Measurements from ENCODE around the gene MSL3B.

MSL3B gene

GRCh38 chr2:233821709-233822100 is 46.5 kb downstream of the MSL3B start:
- no peak overlapping the region for H3K4me2 ChIP-seq (ENCODE audit: low read length)
- H3F3A ChIP-seq (ENCODE audit: insufficient read depth, low read length, poor library complexity, severe bottlenecking) = no peaks in the 10 kb centered on the region
- H3K9me3 ChIP-seq (ENCODE audit: low read length) = no peaks in the 10 kb centered on the region
- no peaks in the 10 kb centered on the region for H3K27me3 ChIP-seq (ENCODE audit: insufficient read depth, low read depth, low read length)
- no peak overlapping the region for H3K4me3 ChIP-seq (ENCODE audit: low read length)
- H4K20me1 ChIP-seq (ENCODE audit: insufficient read depth) = no peaks in the 10 kb centered on the region
- TF ChIP-seq, protein P1, sequence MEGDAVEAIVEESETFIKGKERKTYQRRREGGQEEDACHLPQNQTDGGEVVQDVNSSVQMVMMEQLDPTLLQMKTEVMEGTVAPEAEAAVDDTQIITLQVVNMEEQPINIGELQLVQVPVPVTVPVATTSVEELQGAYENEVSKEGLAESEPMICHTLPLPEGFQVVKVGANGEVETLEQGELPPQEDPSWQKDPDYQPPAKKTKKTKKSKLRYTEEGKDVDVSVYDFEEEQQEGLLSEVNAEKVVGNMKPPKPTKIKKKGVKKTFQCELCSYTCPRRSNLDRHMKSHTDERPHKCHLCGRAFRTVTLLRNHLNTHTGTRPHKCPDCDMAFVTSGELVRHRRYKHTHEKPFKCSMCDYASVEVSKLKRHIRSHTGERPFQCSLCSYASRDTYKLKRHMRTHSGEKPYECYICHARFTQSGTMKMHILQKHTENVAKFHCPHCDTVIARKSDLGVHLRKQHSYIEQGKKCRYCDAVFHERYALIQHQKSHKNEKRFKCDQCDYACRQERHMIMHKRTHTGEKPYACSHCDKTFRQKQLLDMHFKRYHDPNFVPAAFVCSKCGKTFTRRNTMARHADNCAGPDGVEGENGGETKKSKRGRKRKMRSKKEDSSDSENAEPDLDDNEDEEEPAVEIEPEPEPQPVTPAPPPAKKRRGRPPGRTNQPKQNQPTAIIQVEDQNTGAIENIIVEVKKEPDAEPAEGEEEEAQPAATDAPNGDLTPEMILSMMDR (IDR thresholded peaks at IDR 0.05; ENCODE audit: poor library complexity, severe bottlenecking) = no peak
- TF ChIP-seq EZH2 (IDR thresholded peaks at IDR 0.05; ENCODE audit: borderline replicate concordance, insufficient read depth, low read length, poor library complexity, severe bottlenecking) (no peak), EP300 (conservative IDR thresholded peaks at IDR 0.05; ENCODE audit: poor library complexity, severe bottlenecking) (no peak), POLR2AphosphoS5 (IDR thresholded peaks at IDR 0.05) (no peak)
- H3K36me3 ChIP-seq (ENCODE audit: insufficient read depth, low read length) = no peaks in the 10 kb centered on the region
- no peaks in the 10 kb centered on the region for H3K9me2 ChIP-seq (ENCODE audit: insufficient read depth, low read length)
- no peaks in the 10 kb centered on the region for H3K79me2 ChIP-seq (replicated peaks; ENCODE audit: insufficient read depth, low read length)
- H3K9ac ChIP-seq (ENCODE audit: low read length) = no peak overlapping the region
- no peak overlapping the region for H3K27ac ChIP-seq (ENCODE audit: low read length)
- no peak overlapping the region for H2AFZ ChIP-seq (ENCODE audit: low read depth, low read length)

- no peaks in the 10 kb centered on the region for H3K9me3 ChIP-seq (ENCODE audit: low read length)
- no peak overlapping the region for H3K27ac ChIP-seq (ENCODE audit: low read length)
- H3K4me2 ChIP-seq (ENCODE audit: low read length) = no peak overlapping the region
- H3K27me3 ChIP-seq (ENCODE audit: insufficient read depth, low read depth, low read length) = no peaks in the 10 kb centered on the region
- no peaks in the 10 kb centered on the region for H4K20me1 ChIP-seq (ENCODE audit: insufficient read depth)
- no peak overlapping the region for H3K4me3 ChIP-seq (ENCODE audit: low read length)
- no peaks in the 10 kb centered on the region for H3F3A ChIP-seq (ENCODE audit: insufficient read depth, low read length, poor library complexity, severe bottlenecking)
- no peak overlapping the region for H3K9ac ChIP-seq (ENCODE audit: low read length)
- TF ChIP-seq SMC3 (conservative IDR thresholded peaks at IDR 0.05; ENCODE audit: poor library complexity) (no peak), MXI1 (conservative IDR thresholded peaks at IDR 0.05; ENCODE audit: poor library complexity, severe bottlenecking) (no peak), TAF1 (IDR thresholded peaks at IDR 0.05; ENCODE audit: low read depth) (no peak)
- TF ChIP-seq, protein P1 (IDR thresholded peaks at IDR 0.05; ENCODE audit: poor library complexity, severe bottlenecking) = no peak
- TF ChIP-seq, protein P2, sequence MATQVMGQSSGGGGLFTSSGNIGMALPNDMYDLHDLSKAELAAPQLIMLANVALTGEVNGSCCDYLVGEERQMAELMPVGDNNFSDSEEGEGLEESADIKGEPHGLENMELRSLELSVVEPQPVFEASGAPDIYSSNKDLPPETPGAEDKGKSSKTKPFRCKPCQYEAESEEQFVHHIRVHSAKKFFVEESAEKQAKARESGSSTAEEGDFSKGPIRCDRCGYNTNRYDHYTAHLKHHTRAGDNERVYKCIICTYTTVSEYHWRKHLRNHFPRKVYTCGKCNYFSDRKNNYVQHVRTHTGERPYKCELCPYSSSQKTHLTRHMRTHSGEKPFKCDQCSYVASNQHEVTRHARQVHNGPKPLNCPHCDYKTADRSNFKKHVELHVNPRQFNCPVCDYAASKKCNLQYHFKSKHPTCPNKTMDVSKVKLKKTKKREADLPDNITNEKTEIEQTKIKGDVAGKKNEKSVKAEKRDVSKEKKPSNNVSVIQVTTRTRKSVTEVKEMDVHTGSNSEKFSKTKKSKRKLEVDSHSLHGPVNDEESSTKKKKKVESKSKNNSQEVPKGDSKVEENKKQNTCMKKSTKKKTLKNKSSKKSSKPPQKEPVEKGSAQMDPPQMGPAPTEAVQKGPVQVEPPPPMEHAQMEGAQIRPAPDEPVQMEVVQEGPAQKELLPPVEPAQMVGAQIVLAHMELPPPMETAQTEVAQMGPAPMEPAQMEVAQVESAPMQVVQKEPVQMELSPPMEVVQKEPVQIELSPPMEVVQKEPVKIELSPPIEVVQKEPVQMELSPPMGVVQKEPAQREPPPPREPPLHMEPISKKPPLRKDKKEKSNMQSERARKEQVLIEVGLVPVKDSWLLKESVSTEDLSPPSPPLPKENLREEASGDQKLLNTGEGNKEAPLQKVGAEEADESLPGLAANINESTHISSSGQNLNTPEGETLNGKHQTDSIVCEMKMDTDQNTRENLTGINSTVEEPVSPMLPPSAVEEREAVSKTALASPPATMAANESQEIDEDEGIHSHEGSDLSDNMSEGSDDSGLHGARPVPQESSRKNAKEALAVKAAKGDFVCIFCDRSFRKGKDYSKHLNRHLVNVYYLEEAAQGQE (IDR thresholded peaks at IDR 0.05; ENCODE audit: borderline replicate concordance) = no peak
- no peaks in the 10 kb centered on the region for H3K36me3 ChIP-seq (ENCODE audit: insufficient read depth, low read length)
- no peak overlapping the region for H2AFZ ChIP-seq (ENCODE audit: low read depth, low read length)
- no peaks in the 10 kb centered on the region for H3K9me2 ChIP-seq (ENCODE audit: insufficient read depth, low read length)
- H3K79me2 ChIP-seq (replicated peaks; ENCODE audit: insufficient read depth, low read length) = no peaks in the 10 kb centered on the region
Observed at GRCh38 chr2:233821196-233821595, 47.0 kb downstream of the MSL3B start.
